ENCODE data around the gene UTP3.

DNA sequence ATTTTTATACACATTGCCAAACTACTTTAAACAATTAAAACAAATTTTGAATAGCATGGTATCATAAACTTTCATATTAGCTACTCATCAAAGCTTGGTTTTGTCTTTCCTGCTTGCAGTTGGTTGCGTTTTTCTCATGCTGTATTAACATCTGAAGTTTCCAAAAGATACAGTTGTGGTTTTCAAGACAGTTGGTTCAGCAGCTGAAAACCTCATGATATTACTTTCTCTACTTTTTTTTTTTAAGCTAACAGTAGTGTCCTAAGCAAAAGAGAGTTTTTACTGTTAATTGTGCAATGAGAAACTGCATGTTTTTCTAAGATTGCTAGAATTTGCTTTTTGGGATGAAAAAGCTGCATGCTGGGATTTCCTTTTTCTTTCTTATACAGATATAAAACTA is 48.7 kb downstream of the UTP3 start:
- TF ChIP-seq, protein P1, sequence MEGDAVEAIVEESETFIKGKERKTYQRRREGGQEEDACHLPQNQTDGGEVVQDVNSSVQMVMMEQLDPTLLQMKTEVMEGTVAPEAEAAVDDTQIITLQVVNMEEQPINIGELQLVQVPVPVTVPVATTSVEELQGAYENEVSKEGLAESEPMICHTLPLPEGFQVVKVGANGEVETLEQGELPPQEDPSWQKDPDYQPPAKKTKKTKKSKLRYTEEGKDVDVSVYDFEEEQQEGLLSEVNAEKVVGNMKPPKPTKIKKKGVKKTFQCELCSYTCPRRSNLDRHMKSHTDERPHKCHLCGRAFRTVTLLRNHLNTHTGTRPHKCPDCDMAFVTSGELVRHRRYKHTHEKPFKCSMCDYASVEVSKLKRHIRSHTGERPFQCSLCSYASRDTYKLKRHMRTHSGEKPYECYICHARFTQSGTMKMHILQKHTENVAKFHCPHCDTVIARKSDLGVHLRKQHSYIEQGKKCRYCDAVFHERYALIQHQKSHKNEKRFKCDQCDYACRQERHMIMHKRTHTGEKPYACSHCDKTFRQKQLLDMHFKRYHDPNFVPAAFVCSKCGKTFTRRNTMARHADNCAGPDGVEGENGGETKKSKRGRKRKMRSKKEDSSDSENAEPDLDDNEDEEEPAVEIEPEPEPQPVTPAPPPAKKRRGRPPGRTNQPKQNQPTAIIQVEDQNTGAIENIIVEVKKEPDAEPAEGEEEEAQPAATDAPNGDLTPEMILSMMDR (IDR thresholded peaks at IDR 0.05 in 8 of 11, conservative IDR thresholded peaks at IDR 0.05 in 3 of 11): no peak
- TF ChIP-seq POLR2A (IDR thresholded peaks at IDR 0.05): no peak
